ENCODE measurements around the gene REPS1. TPM values are rescaled to one million over a fixed set of nuclear protein-coding genes. Genes with fewer than 3 reads are reported as not detected.

Gene REPS1
- total and polyA plus RNA-seq, 2 of the 13 experiments (the other 11 are each of a cell fraction or from before 2014, with no cell fraction given): 36.4 to 38.3 TPM

DNA sequence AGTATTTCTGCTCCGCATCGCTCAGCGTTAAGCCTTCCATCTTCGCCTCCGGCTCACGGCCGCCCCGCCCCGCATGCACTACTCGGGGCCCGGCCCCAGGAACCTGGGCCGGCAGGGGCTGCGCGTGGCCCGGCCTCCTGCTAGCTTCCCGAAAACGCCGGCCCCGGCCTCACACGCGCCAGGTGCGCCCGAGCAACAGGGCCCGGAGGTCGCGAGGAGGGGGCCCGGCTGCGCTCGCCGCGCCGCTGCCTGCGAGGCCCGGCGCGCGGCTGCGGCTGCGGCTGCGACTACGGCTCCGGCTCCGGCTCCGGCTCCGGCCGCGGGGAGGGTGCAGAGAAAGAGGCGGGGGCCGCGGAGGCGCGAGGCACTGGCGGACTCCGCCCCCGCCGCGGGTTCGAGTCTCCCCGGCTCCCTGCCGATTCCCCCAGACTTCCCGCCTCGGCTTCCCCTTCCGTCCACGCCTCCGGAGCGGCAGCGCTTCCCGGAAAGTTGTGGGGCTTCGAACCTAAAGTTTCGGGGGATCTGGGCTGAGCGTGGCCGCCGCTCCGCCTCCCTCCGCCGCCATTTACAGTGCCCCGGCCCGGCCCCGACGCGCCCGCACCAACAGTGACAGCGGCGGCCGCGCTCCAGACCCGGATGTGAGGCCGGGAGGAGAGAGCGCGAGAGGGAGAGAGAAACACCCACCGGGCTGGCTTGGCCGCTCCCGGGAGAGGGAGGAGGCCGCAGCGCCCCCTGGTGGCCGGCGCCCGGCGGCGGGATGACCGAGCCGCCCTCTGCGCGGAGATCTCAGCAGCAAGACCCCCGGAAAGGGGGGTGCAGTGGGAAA is at the start of gene REPS1 (continued):
- TF ChIP-seq ZEB1 (IDR thresholded peaks at IDR 0.05; ENCODE audit: insufficient replicate concordance, low read depth): peak; percentile 85
- TF ChIP-seq, protein P1, sequence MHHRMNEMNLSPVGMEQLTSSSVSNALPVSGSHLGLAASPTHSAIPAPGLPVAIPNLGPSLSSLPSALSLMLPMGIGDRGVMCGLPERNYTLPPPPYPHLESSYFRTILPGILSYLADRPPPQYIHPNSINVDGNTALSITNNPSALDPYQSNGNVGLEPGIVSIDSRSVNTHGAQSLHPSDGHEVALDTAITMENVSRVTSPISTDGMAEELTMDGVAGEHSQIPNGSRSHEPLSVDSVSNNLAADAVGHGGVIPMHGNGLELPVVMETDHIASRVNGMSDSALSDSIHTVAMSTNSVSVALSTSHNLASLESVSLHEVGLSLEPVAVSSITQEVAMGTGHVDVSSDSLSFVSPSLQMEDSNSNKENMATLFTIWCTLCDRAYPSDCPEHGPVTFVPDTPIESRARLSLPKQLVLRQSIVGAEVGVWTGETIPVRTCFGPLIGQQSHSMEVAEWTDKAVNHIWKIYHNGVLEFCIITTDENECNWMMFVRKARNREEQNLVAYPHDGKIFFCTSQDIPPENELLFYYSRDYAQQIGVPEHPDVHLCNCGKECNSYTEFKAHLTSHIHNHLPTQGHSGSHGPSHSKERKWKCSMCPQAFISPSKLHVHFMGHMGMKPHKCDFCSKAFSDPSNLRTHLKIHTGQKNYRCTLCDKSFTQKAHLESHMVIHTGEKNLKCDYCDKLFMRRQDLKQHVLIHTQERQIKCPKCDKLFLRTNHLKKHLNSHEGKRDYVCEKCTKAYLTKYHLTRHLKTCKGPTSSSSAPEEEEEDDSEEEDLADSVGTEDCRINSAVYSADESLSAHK (CRISPR knock-in tag; IDR thresholded peaks at IDR 0.05; ENCODE audit: borderline replicate concordance): 0 out of 2 replicates have a peak, but pooled peaks have one; percentile 48
- TF ChIP-seq, protein P2, sequence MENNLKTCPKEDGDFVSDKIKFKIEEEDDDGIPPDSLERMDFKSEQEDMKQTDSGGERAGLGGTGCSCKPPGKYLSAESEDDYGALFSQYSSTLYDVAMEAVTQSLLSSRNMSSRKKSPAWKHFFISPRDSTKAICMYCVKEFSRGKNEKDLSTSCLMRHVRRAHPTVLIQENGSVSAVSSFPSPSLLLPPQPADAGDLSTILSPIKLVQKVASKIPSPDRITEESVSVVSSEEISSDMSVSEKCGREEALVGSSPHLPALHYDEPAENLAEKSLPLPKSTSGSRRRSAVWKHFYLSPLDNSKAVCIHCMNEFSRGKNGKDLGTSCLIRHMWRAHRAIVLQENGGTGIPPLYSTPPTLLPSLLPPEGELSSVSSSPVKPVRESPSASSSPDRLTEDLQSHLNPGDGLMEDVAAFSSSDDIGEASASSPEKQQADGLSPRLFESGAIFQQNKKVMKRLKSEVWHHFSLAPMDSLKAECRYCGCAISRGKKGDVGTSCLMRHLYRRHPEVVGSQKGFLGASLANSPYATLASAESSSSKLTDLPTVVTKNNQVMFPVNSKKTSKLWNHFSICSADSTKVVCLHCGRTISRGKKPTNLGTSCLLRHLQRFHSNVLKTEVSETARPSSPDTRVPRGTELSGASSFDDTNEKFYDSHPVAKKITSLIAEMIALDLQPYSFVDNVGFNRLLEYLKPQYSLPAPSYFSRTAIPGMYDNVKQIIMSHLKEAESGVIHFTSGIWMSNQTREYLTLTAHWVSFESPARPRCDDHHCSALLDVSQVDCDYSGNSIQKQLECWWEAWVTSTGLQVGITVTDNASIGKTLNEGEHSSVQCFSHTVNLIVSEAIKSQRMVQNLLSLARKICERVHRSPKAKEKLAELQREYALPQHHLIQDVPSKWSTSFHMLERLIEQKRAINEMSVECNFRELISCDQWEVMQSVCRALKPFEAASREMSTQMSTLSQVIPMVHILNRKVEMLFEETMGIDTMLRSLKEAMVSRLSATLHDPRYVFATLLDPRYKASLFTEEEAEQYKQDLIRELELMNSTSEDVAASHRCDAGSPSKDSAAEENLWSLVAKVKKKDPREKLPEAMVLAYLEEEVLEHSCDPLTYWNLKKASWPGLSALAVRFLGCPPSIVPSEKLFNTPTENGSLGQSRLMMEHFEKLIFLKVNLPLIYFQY (CRISPR knock-in tag; IDR thresholded peaks at IDR 0.05; ENCODE audit: borderline replicate concordance): peak; percentile 80; the same call in 1 of the 2 replicates
- no peak for TF ChIP-seq WIZ (CRISPR knock-in tag; IDR thresholded peaks at IDR 0.05)
- peak; percentile 50; the same call in 1 of the 2 replicates for TF ChIP-seq MIXL1 (CRISPR knock-in tag; IDR thresholded peaks at IDR 0.05)
- TF ChIP-seq PAWR (CRISPR knock-in tag; IDR thresholded peaks at IDR 0.05; ENCODE audit: borderline replicate concordance): no peak
- TF ChIP-seq CREM (IDR thresholded peaks at IDR 0.05): no peak
- TF ChIP-seq CREM (CRISPR knock-in tag; IDR thresholded peaks at IDR 0.05): peak; percentile 14; the same call in 1 of the 2 replicates
- TF ChIP-seq FOXC1 (CRISPR knock-in tag; IDR thresholded peaks at IDR 0.05; ENCODE audit: borderline replicate concordance): peak; percentile 67; the same call in 1 of the 2 replicates
- TF ChIP-seq TAF15 (IDR thresholded peaks at IDR 0.05; ENCODE audit: low read depth, low read length, poor library complexity, severe bottlenecking): peak; percentile 80
- TF ChIP-seq HOXA3 (CRISPR knock-in tag; IDR thresholded peaks at IDR 0.05): peak; percentile 87
- TF ChIP-seq, protein P3, sequence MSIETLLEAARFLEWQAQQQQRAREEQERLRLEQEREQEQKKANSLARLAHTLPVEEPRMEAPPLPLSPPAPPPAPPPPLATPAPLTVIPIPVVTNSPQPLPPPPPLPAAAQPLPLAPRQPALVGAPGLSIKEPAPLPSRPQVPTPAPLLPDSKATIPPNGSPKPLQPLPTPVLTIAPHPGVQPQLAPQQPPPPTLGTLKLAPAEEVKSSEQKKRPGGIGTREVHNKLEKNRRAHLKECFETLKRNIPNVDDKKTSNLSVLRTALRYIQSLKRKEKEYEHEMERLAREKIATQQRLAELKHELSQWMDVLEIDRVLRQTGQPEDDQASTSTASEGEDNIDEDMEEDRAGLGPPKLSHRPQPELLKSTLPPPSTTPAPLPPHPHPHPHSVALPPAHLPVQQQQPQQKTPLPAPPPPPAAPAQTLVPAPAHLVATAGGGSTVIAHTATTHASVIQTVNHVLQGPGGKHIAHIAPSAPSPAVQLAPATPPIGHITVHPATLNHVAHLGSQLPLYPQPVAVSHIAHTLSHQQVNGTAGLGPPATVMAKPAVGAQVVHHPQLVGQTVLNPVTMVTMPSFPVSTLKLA (IDR thresholded peaks at IDR 0.05): no peak
- TF ChIP-seq GTF2F1 (IDR thresholded peaks at IDR 0.05; ENCODE audit: low read length): peak; percentile 83; the same call in 1 of the 2 replicates
- 0 out of 2 replicates have a peak, but pooled peaks have one; percentile 30 for TF ChIP-seq NFE2 (CRISPR knock-in tag; IDR thresholded peaks at IDR 0.05)
- 0 out of 2 replicates have a peak, but pooled peaks have one; percentile 35 for TF ChIP-seq TP53 (CRISPR knock-in tag; conservative IDR thresholded peaks at IDR 0.05)
- peak; percentile 83 for TF ChIP-seq RXRA (CRISPR knock-in tag; IDR thresholded peaks at IDR 0.05)
- TF ChIP-seq MYNN (CRISPR knock-in tag; IDR thresholded peaks at IDR 0.05; ENCODE audit: low read depth): peak; percentile 86
- TF ChIP-seq ZNF24 (IDR thresholded peaks at IDR 0.05): 0 out of 2 replicates have a peak, but pooled peaks have one; percentile 9
- TF ChIP-seq, protein P4, sequence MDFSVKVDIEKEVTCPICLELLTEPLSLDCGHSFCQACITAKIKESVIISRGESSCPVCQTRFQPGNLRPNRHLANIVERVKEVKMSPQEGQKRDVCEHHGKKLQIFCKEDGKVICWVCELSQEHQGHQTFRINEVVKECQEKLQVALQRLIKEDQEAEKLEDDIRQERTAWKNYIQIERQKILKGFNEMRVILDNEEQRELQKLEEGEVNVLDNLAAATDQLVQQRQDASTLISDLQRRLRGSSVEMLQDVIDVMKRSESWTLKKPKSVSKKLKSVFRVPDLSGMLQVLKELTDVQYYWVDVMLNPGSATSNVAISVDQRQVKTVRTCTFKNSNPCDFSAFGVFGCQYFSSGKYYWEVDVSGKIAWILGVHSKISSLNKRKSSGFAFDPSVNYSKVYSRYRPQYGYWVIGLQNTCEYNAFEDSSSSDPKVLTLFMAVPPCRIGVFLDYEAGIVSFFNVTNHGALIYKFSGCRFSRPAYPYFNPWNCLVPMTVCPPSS (IDR thresholded peaks at IDR 0.05): no peak
- no peak for TF ChIP-seq NCOA5 (CRISPR knock-in tag; IDR thresholded peaks at IDR 0.05)
